Cardiac septum (tissue), 1 donor: ENCODE data around the gene FAM83B. TPM values are rescaled to one million over a fixed set of nuclear protein-coding genes. Genes with fewer than 3 reads are reported as not detected.

ENCODE experiments used
- DNase-seq: peaks from one replicate; pipeline ENCODE4 v3.0.0-alpha.2; 2020; ENCODE audit warnings: low spot score
- intact Hi-C: fragments of 100-400 bp; cut with DNase I; formaldehyde crosslinking; loops from one replicate; pipeline ENCODE4 v1.14.0; 2022
- total RNA-seq: library from RNA; stranded (reverse); fragmentation: NEBNext Ultra II Directional; extraction: Animal tissue kit (Norgen Biotek cat#: 25700); gene quantifications from one replicate; pipeline ENCODE4 v1.2.1, GENCODE V29; 2021
- donor health status: DM: no; HTN: no; CAD: no.

Gene FAM83B
- total RNA-seq, 1 donor from 2014 or later, result 0.11 TPM

- no peak for DNase-seq
- intact Hi-C loops, result no loop called here
Measured at GRCh38 chr6:54891536-54891935, 45.0 kb downstream of the FAM83B start.

- no peak for DNase-seq
- intact Hi-C loops, result no loop called here
Measured at GRCh38 chr6:54892831-54893230, 46.3 kb downstream of the FAM83B start.

GRCh38 chr6:54893818-54894217, 47.2 kb downstream of the FAM83B start:
- no peak for DNase-seq
- intact Hi-C loops, result no loop called here

- intact Hi-C loops, result no loop called here
- DNase-seq, result no peak
Measured at GRCh38 chr6:54896302-54896701, 49.7 kb downstream of the FAM83B start.

- no peak for DNase-seq
- intact Hi-C loops, result no loop called here
Measured at GRCh38 chr6:54897462-54898189, 51.1 kb downstream of the FAM83B start.

- no peak for DNase-seq
- intact Hi-C loops, result no loop called here
Measured at GRCh38 chr6:54898767-54899166, 52.2 kb downstream of the FAM83B start.

GRCh38 chr6:54899442-54899841, 52.9 kb downstream of the FAM83B start:
- intact Hi-C loops, result no loop called here

GRCh38 chr6:54899986-54900385, 53.4 kb downstream of the FAM83B start:
- intact Hi-C loops, result no loop called here
- no peak for DNase-seq

More at GRCh38 chr6:54899442-54899841, 52.9 kb downstream of the FAM83B start:
- DNase-seq, result no peak

GRCh38 chr6:54900666-54901065, 54.1 kb downstream of the FAM83B start:
- intact Hi-C loops, result no loop called here
- no peak for DNase-seq

GRCh38 chr6:54903884-54904283, 57.3 kb downstream of the FAM83B start:
- DNase-seq, result no peak

GRCh38 chr6:54907355-54907754, 60.8 kb downstream of the FAM83B start:
- intact Hi-C loops, result no loop called here
- no peak for DNase-seq

More at GRCh38 chr6:54903884-54904283, 57.3 kb downstream of the FAM83B start:
- intact Hi-C loops, result no loop called here

GRCh38 chr6:54909184-54909583, 62.6 kb downstream of the FAM83B start:
- intact Hi-C loops, result no loop called here
- no peak for DNase-seq

- DNase-seq, result no peak
- intact Hi-C loops, result no loop called here
Measured at GRCh38 chr6:54910431-54910884, 63.9 kb downstream of the FAM83B start.

- DNase-seq, result no peak
- intact Hi-C loops, result no loop called here
Measured at GRCh38 chr6:54910921-54911320, 64.3 kb downstream of the FAM83B start.

- intact Hi-C loops, result no loop called here
- no peak for DNase-seq
Measured at GRCh38 chr6:54913211-54913610, 66.6 kb downstream of the FAM83B start.

GRCh38 chr6:54916858-54917257, 70.3 kb downstream of the FAM83B start:
- DNase-seq, result no peak
- intact Hi-C loops, result no loop called here

- intact Hi-C loops, result no loop called here
- DNase-seq, result no peak
Measured at GRCh38 chr6:54920628-54921027, 74.1 kb downstream of the FAM83B start.

GRCh38 chr6:54921891-54922290, 75.3 kb downstream of the FAM83B start:
- intact Hi-C loops, result no loop called here
- no peak for DNase-seq

GRCh38 chr6:54929245-54929909, 82.8 kb downstream of the FAM83B start:
- intact Hi-C loops, result no loop called here
- no peak for DNase-seq

- no peak for DNase-seq
- intact Hi-C loops, result no loop called here
Measured at GRCh38 chr6:54932622-54933021, 86.1 kb downstream of the FAM83B start.

GRCh38 chr6:54935739-54936138, 89.2 kb downstream of the FAM83B start:
- no peak for DNase-seq
- intact Hi-C loops, result no loop called here
